Pancreas (tissue), 10 donors: ENCODE measurements around the gene KLK13. TPM values are rescaled to one million over a fixed set of nuclear protein-coding genes. Genes with fewer than 3 reads are reported as not detected.

Experiments used
- ATAC-seq, 4 donors: fragments of 200-7000 bp; cut with Tn5 transposase; one replicate each; pipeline versions ENCODE4 v1.8.0 to v1.9.1; 2020; ENCODE audit warnings: mild to moderate bottlenecking in 4 of 4, moderate library complexity in 4 of 4
- DNase-seq, 6 donors: peaks; one replicate each; pipeline ENCODE4 v3.0.0-alpha.2; 2020
- FAIRE-seq: peaks from 2 replicates; lab custom pipeline; 2012; peaks lifted over from hg19 to GRCh38; lab: Jason Lieb, UNC
- H3K27ac ChIP-seq, 4 donors: fragments of 200-600 bp; sonication (generic); 1 replicate in 3 of 4; 2 replicates in 1 of 4; pipeline versions ENCODE4 v1.5.0 to v1.8.0; 2020
- H3K27me3 ChIP-seq, 4 donors: fragments of 200-600 bp; one replicate each; pipeline ENCODE4 v1.8.0; 2021
- H3K36me3 ChIP-seq, 3 donors: fragments of 200-600 bp; sonication (generic) in 1 of 3; one replicate each; pipeline versions ENCODE4 v1.5.0 to v1.8.0; 2020 to 2021
- H3K4me1 ChIP-seq, 3 donors: fragments of 200-600 bp; one replicate each; pipeline ENCODE4 v1.8.0; 2021
- H3K4me3 ChIP-seq, 4 donors: fragments of 200-600 bp; sonication (generic) in 2 of 4; one replicate each; pipeline versions ENCODE4 v1.5.0 to v1.8.0; 2020 to 2021
- H3K9me3 ChIP-seq, 4 donors: fragments of 200-600 bp; one replicate each; pipeline ENCODE4 v1.8.0; 2021
- WGBS, 2 donors: extraction: QIAGEN DNeasy Blood & Tissue Kit; methylation state at CpG; one replicate each; pipeline ENCODE4 v1.1.7; 2013; 5-methylcytosine and 5-hydroxymethylcytosine counted together
- intact Hi-C, 3 donors: fragments of 100-400 bp; cut with DNase I; formaldehyde crosslinking; loops; one replicate each; pipeline versions ENCODE4 v1.11.1 to v1.14.2; 2022
- polyA plus RNA-seq, 2 donors: library from polyadenylated mRNA; stranded (reverse); fragments of 200-250 nt; gene quantifications; one replicate each; pipeline ENCODE4 v1.2.3, GENCODE V29; 2013
- total RNA-seq, 6 donors: library from RNA; stranded (reverse); fragmentation: NEBNext Ultra II Directional in 4 of 6; extraction: Animal tissue kit (Norgen Biotek cat#: 25700) in 4 of 6; gene quantifications; one replicate each; pipeline versions ENCODE4 v1.2.1 to v1.2.4, GENCODE V29; 2021 to 2023
- TF ChIP-seq, protein P1 (sequence below), 4 donors: fragments of 200-600 bp; sonication (generic) in 3 of 4; IDR thresholded peaks; one replicate each; pipeline versions ENCODE4 v1.5.0 to v1.8.0; 2021; ENCODE audit warnings: antibody characterized with exemption in 4 of 4
- donor health status: healthy with polysubstance abuse.
- donor health status: DM: no; HTN: no; CAD: no; lungs with moderate emphysema.
- donor health status: DM: no; HTN: no; CAD: no.
- donor health status: control.
- donor health status: control.
- donor health status: Bipolar disorder and iron deficiency.
- donor health status: DM: yes; HTN: yes; CAD: no.
- donor health status: DM: no; HTN: no; CAD: no.
- donor health status: DM: no; HTN: no; CAD: no.
- donor health status: DM: yes; HTN: yes; CAD: no.

KLK13 gene
- total and polyA plus RNA-seq, 8 donors = 0.59 to 6.4 (median 2.7) TPM; not detected in 1

DNA sequence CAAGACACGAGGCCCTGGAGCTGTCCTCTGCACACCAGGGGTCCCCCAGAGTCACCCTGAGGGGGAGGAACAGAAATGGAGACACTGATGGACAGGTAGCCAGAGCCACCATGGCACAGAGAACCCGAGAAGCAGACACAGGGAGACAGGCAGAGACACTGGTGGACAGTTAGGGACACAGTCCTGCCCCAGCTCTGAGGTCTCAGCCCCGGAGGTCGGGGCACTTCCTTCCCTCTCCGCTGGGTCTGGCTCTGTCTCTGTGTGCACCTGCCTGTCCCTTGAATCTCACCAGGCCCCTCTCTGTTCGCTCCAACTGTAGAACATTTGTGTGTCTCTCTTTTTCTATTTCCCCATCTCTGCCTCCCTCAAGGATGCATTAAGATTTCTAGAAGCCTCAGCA is 13.2 kb upstream of the KLK13 start:
- ATAC-seq (no peak), DNase-seq (no peak), FAIRE-seq (no peak)
- intact Hi-C loops = no loop called here
- 80 to 94% methylated on average over 4 to 6 of the region's 6 CpGs for WGBS, 2 donors
- Histone ChIP-seq H3K4me3 (no peak overlapping the region), H3K27ac (no peak overlapping the region), H3K4me1 (no peaks in the 10 kb centered on the region), H3K27me3 (no peaks in the 10 kb centered on the region), H3K36me3 (no peaks in the 10 kb centered on the region), H3K9me3 (no peaks in the 10 kb centered on the region)
- TF ChIP-seq, protein P1, sequence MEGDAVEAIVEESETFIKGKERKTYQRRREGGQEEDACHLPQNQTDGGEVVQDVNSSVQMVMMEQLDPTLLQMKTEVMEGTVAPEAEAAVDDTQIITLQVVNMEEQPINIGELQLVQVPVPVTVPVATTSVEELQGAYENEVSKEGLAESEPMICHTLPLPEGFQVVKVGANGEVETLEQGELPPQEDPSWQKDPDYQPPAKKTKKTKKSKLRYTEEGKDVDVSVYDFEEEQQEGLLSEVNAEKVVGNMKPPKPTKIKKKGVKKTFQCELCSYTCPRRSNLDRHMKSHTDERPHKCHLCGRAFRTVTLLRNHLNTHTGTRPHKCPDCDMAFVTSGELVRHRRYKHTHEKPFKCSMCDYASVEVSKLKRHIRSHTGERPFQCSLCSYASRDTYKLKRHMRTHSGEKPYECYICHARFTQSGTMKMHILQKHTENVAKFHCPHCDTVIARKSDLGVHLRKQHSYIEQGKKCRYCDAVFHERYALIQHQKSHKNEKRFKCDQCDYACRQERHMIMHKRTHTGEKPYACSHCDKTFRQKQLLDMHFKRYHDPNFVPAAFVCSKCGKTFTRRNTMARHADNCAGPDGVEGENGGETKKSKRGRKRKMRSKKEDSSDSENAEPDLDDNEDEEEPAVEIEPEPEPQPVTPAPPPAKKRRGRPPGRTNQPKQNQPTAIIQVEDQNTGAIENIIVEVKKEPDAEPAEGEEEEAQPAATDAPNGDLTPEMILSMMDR (IDR thresholded peaks at IDR 0.05) = no peak

DNA sequence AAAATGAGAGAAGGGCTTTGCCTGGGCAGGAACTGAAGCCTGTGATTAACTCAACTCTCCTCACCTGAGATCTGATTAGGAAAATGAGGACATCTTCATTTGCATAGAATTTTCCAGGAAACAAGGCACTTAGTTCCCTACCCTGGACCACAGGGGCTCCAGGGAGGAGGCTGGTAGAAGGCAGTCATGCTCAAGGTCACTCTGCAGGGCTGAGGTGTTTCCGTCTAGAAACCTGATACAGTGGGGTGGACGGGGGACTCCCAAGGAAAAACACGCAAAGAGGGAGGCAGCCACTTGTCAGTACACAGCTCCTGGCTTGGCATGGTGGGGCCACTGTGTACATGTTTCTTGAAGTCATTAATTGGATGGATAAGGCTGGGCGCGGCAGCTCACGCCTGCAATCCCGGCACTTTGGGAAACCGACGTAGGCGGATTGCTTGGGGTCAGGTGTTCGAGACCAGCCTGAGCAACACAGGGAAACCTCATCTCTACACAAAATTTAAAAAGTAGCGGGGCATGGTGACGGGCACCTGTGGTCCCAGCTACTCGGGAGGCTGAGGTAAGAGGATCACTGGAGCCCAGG is 11.8 kb upstream of the KLK13 start:
- DNase-seq (no peak), ATAC-seq (peak in 1 of 4 donors; percentile 42), FAIRE-seq (no peak)
- H3K4me1 ChIP-seq = no peaks in the 10 kb centered on the region
- intact Hi-C loops = no loop called here
- H3K27ac ChIP-seq = no peak overlapping the region
- no peak overlapping the region for H3K4me3 ChIP-seq
- H3K36me3 ChIP-seq = no peaks in the 10 kb centered on the region
- 80 to 81% methylated on average over 14 of the region's 14 CpGs for WGBS, 2 donors
- H3K9me3 ChIP-seq = no peaks in the 10 kb centered on the region
- H3K27me3 ChIP-seq = no peaks in the 10 kb centered on the region
- TF ChIP-seq, protein P1 (IDR thresholded peaks at IDR 0.05) = no peak

DNA sequence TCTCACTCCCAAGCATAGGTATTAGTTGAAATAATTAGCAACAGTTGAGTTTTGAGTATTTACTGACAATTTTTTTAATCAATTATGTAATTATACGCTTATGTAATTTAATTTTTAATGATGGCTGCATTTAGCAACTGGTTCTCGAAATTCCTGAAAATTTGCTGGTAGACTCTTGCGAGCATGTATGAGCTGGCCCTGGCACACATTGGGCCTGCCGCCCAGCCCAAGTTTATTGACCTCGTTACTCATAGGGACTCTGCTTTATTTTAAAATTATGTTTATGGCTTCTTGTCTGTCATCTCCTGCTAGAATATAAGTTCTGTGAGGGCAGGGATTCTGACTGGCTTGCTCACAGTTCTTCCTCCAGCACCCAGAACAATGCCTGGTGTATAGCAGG is 11.1 kb upstream of the KLK13 start:
- ATAC-seq (no peak), FAIRE-seq (no peak), DNase-seq (no peak)
- no peak overlapping the region for H3K4me3 ChIP-seq
- H3K27ac ChIP-seq = no peak overlapping the region
- intact Hi-C loops = no loop called here
- no peaks in the 10 kb centered on the region for H3K9me3 ChIP-seq
- peaks cover 0 to 3% (median 0%) of the 10 kb centered on the region in 3 donors for H3K4me1 ChIP-seq
- WGBS, 2 donors = 91 to 92% methylated on average over 5 of the region's 5 CpGs
- H3K27me3 ChIP-seq = no peaks in the 10 kb centered on the region
- H3K36me3 ChIP-seq = no peaks in the 10 kb centered on the region
- TF ChIP-seq, protein P1 (IDR thresholded peaks at IDR 0.05) = no peak

GRCh38 chr19:51071095-51071405 is 6.2 kb upstream of the KLK13 start:
- ATAC-seq = no peak
- no peak for FAIRE-seq
- no peak overlapping the region for H3K27ac ChIP-seq
- H3K27me3 ChIP-seq = no peaks in the 10 kb centered on the region
- intact Hi-C loops = no loop called here
- no peaks in the 10 kb centered on the region for H3K9me3 ChIP-seq
- TF ChIP-seq, protein P1 (IDR thresholded peaks at IDR 0.05) = no peak
- no peak for DNase-seq
- WGBS, 2 donors = 13 to 16% methylated on average over 4 of the region's 4 CpGs
- no peaks in the 10 kb centered on the region for H3K36me3 ChIP-seq
- peaks cover 0 to 7% (median 0%) of the 10 kb centered on the region in 3 donors for H3K4me1 ChIP-seq
- H3K4me3 ChIP-seq = no peak overlapping the region

DNA sequence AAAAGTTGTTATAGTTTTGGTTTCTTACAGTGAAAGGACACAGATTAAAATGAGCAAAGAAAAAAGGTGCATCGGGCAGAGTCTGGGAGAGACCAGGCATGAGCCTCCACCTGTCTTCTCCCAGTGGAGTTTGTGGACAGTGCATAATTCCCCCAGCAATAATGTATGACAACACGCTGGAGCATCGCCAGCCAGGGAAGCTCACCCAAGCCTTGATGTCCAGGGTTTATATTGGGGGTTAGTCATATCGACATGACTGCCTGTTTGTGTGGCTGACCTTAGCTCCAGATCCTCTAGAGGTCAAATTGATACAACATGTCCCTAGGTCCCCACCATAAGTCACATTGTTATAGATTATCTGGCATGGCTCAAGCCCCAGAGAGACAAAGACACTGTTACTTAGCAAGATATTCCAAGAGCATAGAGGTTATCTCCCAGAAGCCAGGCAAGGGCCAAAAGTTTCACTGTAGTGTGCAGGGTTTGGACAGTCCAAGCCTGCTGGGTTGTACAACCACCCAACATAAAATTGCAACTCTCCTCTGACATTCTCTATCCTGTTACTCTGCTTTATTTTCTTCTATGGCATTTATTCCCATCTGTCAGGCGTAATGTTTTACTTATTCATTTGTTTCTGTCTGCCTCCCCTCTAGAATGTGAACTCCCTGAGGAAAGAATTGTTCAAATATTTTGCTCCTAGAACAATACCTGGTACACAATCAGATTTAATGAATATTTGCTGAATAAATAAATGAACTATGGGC is 5.6 kb upstream of the KLK13 start:
- DNase-seq (no peak), FAIRE-seq (no peak), ATAC-seq (no peak)
- Histone ChIP-seq H3K9me3 (no peaks in the 10 kb centered on the region), H3K36me3 (no peaks in the 10 kb centered on the region), H3K27me3 (no peaks in the 10 kb centered on the region), H3K4me1 (peaks cover 0 to 7% (median 0%) of the 10 kb centered on the region in 3 donors), H3K4me3 (no peak overlapping the region), H3K27ac (no peak overlapping the region)
- TF ChIP-seq, protein P1 (IDR thresholded peaks at IDR 0.05) = no peak
- 58 to 70% methylated on average over 5 of the region's 5 CpGs for WGBS, 2 donors
- intact Hi-C loops = no loop called here
